NK-92 (cell line): Measurements from ENCODE around the gene NTMT1.
"Not testable (repeated sequence)": the region's sequence is repeated elsewhere in the genome, so short reads cannot be mapped to it uniquely, and the experiment has no call there.

Experiments used
- DNase-seq: peaks from one replicate; lab custom pipeline; 2025; ENCODE audit not compliant: unreplicated experiment; lab: John Stamatoyannopoulos, UW

Gene NTMT1, protein sequence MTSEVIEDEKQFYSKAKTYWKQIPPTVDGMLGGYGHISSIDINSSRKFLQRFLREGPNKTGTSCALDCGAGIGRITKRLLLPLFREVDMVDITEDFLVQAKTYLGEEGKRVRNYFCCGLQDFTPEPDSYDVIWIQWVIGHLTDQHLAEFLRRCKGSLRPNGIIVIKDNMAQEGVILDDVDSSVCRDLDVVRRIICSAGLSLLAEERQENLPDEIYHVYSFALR

DNA sequence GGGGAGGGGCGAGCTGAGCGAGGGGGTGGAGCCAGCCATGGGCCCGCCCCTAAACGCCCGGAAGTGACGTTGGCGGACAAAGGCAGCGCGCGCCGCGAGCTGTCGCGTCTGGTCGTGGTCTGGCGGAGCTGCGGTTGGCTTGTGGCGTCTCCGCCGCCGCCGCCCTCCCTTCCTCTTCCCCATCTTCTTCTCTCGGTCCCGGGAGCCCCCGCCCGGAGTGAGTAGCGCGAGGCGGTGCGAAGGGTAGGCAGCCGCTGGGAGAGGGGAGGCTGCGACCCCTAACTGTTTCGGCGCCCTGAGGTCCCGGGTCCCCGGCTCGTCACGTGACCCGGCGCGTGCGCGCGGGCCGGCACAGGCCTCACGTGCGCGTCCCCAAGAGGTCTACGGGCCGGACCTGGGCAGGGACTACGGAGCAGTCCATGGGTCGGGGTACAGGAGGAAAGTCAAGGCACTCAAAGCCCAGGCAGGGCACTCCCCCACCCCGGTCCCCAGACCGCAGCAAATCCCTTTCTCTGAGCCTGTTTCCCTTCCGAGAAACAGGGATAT lies at the start of gene NTMT1:
Gene NTMT1, plus strand, starts transcription at position 85 of the 546 bp plus-strand sequence. CDS start 6,541 bp downstream, outside the sequence.
- DNase-seq, result no peak

DNA sequence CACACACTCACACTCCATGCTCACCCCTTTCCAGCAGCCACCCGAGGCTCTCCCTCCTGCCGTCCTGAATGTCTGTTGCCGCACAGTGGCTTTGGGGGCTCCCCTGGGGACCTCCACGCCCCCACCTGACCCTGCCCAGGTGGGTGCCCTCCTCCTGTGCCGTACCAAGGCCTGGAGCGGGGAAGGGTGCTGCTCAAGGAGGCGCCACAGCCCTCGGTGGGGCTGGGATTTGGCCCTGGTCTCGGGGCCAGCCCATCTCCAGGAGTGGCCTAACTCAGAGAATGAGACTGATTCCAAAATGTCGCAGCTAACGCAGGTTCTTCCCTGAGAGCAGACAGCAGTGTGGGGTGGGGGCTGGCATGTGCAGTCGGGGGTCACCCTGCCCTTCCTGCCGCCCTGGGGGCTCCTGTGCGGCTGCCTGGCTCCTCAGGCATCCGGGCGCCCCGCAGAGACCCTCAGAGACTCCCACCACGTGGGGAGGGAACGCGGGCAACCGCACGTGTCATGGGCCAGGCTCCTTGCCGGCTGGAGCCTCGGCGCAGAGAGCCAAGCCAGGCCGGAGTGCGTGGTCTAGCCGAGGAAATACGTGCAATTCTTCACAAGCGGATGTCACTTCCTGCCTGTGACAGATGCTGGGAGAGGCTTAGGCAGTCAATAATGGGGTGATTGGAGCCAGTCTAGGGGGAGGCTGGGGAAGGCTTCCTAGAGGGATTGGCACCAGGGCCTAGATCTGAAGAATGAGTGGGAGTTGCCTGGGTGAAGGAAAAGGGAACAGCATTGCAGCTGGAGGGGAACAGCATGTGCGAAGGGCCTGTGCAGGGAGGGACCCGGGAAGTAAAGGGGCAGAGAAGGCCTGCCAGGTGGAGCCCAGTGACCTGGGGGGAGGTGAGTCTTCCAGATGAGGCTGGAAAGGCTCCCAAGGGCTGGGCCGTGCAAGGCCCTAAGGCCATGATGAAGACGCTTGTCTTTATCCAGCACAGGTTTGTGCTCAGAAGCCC lies 49.1 kb upstream of the NTMT1 start:
- no peak for DNase-seq

DNA sequence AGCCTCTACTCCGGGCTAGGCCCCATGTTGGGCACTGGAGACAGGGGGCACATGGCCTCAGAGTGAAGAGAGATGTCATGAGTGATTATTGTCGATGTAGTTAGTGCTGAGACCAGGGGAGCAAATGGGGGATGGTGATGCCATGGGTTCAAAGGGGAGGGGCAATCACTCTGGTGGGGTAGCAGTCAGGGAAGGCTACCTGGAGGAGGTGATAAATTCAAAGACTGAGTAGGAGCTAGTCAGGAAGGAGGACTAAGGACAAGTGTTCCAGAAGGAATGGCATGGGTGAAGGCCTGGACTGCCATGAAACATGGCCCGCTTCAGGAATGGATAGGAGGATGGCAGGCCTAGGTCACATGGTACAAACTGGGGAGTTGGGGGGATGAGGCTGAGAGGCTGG lies 46.7 kb upstream of the NTMT1 start:
- DNase-seq, result no peak

DNA sequence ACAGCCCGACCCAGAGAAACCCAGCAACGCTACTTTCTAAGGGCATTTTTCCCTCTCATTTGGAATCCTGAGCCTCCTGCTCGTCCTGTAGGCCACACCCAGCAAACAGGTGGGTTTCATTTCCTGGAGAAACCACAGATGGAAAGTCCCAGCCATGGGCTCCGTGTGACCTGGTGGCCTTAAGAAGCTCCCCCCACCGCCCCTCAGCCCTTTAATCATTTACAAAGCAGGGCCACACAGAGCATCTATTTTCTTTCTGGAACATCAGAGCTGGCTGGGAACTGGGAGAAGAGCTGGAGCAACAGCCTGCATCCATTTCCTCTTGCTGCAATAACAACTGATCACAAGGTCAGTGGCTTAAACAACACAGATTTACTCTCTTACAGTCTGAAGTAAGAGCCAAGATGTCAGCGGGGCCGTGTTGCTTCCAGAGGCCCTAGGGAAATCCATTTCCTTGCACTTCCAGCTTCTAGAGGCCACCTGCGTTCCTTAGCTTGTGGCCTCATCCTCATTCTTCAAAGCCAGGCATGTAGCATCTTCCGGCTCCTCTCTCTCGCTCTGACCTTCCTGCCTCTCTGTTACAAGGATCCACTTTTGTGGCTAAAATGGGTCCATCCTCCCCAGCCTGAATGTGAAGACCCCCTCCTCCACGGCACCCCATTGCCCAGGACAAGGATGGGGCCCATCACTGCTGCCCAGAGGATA lies 45.6 kb upstream of the NTMT1 start:
- no peak for DNase-seq

DNA sequence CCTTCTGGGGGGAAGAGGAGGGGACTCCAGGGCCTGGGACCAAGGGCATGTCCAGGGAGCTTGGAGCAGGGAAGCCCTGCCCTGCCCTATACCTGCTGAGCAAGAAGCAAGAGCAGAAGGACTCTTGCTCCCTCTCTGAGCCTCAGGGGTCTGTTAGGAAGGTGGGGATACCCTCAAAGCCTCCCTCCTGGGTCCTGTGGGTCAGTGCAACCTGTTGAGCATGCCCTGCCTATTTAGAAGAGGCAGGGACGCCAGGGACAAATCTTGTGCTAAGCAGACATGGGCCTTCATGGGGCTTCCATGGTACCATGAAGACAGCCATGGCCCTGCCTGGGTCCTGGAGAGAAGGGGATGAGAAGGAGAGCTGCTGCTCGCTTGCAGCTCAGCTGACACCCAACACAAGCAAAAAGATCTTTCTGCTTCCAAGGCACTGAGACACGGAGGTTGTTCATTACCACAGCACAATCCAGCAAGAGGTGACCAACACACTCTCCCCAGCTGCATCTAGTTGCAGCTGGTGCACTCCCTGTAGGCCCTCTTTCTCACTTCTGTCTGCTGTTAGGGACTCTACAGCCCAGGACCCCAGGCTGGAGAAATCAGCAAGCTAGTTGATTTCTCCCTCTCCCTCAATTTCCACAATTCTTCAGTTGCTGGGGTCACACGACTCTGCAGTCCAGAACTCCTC lies 44.3 kb upstream of the NTMT1 start:
- no peak for DNase-seq

DNA sequence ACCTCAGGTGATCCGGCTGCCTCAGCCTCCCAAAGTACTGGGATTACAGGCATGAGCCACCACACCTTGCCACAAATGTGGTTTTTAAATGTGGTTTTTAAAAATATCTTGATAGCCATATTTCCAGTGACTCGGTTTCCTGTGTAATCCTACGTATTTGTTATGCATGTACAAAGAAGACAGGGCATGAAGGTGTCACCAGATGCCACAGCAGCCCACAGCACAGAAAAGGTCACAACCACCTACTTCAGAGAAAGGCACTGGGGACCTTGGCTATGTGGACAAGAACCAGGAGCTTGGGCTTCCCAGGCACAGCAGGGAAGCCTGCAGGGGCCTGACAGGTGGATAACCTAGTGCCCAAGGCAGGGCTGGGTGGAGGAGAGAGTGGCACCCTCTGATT lies 43.1 kb upstream of the NTMT1 start:
- no peak for DNase-seq

DNA sequence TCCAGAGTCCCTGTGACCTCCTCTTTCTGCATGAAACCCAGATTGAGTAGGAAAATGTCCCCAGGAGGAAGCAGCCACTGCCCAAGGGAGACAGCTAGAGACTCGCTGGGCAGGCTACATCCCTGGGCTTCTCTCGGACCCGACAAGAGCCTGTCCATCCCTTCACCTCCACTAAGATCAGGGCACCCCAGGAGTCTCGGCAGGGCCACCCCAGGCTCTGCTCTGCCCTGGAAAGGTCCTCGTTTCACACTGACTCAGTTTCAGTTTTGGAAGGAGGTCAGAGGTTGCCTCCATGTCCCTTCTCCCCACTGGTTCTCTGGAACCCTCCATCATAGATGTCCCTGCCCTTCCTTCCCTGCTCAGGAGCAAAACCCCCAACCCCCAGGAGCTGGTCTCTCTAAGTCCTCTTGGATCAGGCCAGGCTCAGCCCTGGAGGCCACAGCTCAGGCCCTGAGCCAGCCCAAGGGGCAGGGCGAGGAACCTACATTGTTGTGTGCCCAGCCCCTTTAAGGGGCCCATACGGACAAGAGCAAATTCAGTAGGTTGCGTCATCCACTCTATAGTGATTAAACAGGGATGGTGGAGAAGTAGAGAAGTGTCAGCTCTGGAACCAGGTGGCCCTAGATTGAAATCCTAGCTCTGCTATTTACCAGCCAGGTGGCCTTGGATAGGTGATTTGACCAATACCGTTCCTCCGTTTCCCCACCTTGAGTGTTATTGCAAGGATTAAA lies 42.5 kb upstream of the NTMT1 start:
- no peak for DNase-seq

DNA sequence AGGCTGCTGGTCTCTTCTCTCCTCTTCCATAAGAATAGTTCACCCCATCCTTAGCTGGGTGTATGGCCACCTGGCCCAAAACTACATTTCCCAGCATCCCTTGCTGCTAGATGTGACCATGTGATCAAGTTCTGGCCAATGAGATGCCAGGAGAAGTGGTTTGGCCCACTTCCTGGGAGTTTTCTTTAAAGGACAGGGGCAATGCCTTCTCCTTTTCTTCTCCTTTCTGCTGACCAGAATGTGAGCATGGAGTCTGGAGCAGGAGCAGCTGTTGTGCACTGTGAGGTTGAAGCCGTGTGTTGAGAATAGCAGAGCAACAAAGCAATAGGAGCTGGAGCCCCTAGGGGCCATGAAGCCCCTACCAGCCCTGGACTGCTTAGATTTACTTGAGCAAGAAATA lies 41.8 kb upstream of the NTMT1 start:
- DNase-seq, result no peak

DNA sequence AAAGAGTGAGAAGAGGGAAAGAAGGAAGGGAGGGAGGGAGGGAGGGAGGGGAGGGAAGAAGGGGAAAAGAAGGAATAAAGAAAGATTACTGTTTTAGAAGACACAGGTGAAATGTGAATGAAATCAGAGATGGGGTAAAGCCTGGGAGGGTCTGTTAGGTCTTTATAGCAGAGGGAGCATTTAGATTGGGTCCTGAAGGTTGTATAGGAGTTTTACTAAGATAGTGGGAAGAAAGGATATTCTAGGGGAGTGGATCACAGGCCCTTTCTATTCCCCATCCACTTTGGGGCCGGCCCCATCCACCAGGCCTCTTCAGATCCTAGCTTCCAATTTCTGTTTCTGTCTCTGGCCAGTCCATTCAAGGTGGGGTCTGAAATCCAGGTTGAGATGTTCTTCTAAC lies 40.6 kb upstream of the NTMT1 start:
- no peak for DNase-seq

DNA sequence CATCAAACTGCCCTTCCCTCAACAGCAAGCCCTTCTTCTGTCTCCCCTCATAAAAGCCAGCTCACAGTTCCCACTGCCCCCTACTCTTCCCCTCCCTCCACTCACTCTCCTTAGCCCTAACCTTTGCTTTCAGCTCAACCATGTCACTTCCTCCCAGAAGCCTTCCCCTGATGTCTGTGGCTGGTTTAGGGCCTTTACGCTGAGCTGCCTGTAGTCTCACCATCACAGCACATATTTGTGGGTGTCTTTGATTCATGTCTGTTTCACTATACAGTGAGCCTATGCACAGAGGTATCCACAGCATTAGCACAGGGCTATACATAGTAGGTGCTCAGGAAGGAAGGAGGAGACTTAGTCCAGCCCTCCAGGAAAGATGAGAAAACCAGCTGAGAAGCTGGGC lies 39.7 kb upstream of the NTMT1 start:
- DNase-seq, result no peak

DNA sequence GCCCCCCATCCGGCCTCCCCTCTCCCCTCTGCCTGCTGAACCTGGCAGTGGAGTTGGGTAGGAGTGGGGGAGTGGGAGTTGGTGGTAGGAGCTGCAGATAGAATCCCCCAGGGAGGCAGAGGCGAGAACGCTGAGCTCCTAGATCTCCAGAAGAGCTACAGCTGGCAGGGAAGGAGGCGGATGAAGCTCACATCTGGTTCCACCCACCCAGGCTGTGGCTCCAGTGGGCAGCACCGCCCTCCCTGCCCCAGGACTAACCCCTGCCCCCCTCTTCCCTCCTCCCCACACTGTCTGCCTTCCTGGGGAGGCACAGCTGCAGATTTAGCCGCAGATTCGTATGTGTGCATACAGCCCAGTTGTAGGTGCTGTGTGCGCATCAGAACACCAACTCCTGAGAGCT lies 39.3 kb upstream of the NTMT1 start:
- no peak for DNase-seq

DNA sequence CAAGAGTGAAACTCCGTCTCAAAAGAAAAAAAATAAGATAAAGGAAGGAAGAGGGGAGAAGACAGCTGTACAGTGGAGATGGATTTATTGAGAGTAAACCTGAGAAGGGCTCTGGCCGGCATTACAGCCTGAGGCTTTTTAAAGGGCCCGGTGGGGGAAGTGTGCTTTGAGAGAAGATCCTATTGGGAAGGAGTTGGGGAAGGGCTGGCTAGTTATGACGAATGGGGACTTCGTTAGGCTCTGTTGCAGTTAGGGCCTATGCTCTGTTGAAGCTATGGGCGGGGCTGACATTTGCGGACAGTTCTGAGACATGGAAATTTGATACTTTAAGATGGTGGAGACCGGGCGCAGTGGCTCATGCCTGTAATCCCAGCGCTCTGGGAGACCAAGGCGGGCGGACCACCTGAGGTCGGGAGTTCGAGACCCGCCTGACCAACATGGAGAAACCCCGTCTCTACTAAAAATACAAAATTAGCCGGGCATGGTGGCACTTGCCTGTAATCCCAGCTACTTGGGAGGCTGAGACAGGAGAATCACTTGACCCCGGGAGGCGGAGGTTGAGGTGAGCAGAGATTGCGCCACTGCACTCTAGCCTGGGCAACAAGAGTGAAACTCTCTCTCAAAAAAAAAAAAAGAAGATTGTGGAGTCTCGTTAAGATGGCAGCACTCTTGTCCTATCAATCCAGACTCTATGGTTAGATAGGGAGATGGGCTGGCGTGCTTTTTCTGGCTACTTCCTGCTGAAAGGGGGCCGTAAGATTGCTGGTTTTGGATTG lies 38.3 kb upstream of the NTMT1 start:
- DNase-seq, result no peak

DNA sequence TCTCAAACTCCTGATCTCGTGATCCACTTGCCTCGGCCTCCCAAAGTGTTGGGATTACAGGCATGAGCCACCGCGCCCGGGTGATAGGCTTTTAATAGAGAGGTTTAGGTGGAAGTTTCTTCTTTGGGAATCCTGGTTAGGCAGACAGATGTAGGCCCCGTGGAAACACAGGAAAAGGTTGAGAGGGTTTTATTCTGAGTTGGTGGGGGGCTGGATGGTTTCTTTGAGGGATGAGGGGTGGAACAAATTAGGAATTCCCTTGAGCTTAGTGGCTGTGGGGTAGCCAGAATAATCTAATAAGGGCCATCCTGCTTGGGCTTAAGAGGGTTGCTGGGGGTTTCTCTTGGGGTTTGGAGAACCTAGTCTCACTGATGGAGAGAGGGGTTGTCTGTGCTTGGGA lies 35.5 kb upstream of the NTMT1 start:
- DNase-seq, result no peak

DNA sequence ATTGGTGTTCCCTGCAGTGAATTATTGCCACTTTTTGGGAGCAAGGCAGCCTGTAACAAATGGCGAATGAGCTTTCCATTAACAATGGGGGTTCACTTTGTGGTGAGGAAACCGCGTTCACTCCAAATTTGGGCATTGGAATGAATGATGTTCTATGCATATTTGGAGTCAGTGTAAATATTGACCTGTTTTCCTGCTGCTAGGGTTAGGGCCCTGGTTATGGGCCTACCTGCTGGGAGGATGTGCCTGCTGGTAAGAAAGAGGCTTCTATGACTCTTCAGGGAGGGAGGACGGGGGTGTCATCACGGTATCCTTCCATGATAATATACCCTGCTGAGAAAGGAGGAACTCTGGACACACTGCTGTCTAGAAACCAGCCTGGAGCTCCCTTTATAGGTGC lies 34.0 kb upstream of the NTMT1 start:
- no peak for DNase-seq

DNA sequence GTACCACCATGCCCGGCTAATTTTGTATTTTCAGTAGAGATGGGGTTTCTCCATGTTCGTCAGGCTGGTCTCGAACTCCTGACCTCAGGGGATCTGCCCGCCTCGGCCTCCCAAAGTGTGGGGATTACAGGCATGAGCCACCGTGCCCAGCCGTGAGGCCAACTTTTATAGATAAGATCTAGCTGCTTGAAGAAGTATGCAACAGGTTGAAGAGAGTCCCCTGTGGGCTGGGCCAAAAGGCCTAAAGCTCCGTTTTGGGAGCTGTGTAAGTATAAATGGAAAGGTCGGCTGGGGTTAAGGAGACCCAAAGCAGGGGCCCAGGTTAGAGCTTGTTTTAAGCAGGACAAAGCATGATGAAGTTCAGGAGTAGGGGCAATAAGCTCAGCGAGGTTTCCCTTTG lies 33.2 kb upstream of the NTMT1 start:
- not testable (repeated sequence) for DNase-seq

DNA sequence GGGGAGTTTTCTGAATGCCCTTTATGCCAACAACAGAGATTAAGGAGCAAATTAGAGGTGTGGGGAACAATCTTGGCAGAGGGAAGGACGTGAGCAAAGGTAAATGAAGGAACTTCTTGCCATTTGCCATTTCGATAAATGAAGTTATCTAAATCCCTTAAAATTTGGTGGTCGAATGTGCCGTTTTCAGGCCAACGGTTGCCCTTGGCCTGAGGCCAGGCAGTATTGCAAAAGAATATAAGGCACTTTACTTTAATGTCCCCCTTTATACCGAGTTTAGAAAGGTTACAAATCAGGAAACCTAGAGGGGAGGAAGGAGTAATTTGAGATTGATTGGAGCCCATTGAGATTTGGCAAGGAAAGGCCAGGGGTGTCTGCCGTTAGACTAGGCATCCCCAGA lies 31.3 kb upstream of the NTMT1 start:
- DNase-seq, result no peak

DNA sequence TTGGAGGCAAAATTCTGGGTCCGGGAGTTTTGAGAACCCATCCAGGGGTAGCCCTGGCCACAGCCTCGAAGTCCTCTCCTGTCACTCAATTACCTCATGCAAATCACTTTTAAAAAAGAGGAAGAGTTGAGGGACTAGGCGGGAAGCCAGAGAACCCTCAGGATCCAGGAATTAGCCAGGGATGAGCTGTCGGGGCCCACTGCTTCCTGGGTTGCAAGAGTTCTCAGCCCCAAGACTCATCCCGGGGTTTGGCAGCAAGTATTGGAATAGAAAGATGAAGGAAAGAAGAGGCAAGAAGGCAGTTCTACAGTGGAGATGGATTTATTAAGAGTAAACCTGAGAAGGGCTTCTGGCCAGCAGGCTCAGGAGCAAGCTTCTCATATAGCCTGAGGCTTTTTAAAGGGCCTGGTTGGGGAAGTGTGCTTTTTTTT lies 30.6 kb upstream of the NTMT1 start:
- no peak for DNase-seq

DNA sequence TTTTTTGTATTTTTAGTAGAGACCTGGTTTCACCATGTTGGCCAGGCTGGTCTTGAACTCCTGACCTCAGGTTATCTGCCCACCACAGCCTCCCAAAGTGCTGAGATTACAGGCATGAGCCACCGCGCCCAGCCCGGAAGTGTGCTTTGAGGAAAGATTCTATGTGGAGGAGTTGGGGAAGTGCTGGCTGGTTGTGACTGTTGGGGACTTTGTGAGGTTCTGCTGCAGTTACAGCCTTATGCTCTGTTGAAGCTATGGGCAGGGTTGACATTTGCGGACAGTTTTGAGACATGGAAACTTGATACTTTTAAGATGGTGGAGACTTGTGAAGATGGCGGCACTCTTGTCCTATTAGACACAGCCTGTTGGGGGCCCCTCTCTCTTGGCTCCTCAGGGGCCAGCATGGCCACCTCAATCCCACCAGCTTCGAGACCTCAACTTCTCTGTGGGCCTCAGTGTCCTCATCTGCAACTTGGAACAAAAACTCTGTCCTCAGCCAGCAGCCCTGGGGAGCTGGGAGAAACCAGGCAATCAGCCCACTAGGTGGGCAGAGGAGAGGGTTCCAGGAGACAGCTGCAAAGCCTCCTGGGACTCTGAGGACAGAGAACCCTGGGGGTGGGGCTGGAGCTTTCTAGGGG lies 29.9 kb upstream of the NTMT1 start:
- DNase-seq, result no peak
